ENCODE data around the gene WDPCP. TPM values are rescaled to one million over a fixed set of nuclear protein-coding genes. Genes with fewer than 3 reads are reported as not detected.
"Not testable (repeated sequence)": the region's sequence is repeated elsewhere in the genome, so short reads cannot be mapped to it uniquely, and the experiment has no call there.

The WDPCP gene
- total and polyA plus RNA-seq, 2 experiments from 2014 or later, result 8.8 to 20.4 TPM

DNA sequence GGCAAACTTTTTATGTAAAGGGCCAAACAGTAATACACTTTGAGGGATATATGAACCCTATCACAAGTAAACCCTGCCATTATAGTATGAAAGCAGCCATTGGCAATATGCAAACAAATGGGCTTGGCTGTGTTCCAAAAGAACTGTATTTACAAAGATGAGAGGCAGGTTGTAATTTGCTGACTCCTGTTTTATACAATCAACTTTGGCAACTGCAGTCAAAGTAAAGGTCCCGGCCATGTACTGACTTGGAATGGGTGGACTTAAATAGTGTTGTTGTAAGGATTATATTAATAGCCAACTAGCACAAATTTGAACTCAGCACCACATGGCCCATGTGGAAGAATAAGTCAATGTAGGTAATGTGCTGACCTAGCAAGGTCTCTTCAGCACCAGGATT, 223.4 kb downstream of the WDPCP start (continued):
- TF ChIP-seq ZNF462 (CRISPR knock-in tag; IDR thresholded peaks at IDR 0.05), result no peak

DNA sequence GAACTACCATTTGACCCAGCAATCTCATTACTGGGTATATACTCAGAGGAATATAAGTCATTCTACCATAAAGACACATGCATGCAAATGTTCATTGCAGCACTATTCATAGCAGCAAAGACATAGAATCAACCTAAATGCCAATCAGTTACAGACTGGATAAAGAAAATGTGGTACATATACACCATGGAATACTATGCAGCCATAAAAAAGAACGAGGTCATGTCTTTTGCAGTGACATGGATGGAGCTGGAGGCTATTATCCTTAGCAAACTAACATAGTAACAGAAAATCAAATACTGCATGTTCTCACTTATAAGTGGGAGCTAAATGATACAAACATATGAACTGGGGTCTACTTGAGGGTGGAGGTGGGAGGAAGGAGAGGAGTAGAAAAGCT, 230.6 kb downstream of the WDPCP start:
- not testable (repeated sequence) for H3K9me2 ChIP-seq (ENCODE audit: insufficient read depth); H4K20me1 ChIP-seq (replicated peaks; ENCODE audit: insufficient read depth); H3K9me3 Mint-ChIP-seq; H3K27me3 Mint-ChIP-seq (ENCODE audit: insufficient read depth, low read depth, poor library complexity); H2AFZ ChIP-seq; H3K79me2 ChIP-seq (replicated peaks; ENCODE audit: insufficient read depth); H3K27ac ChIP-seq (ENCODE audit: low read depth); H3K36me3 ChIP-seq (ENCODE audit: insufficient read depth); ATAC-seq; H3K27me3 ChIP-seq (ENCODE audit: insufficient read depth); H3K27ac Mint-ChIP-seq; DNase-seq (ENCODE audit: low spot score); H3K4me1 ChIP-seq (ENCODE audit: insufficient read depth); H3K4me2 ChIP-seq; H3K4me1 Mint-ChIP-seq; H3K4me3 Mint-ChIP-seq; H3K4me3 ChIP-seq; H3F3A ChIP-seq (replicated peaks; ENCODE audit: low read depth)
- H3K36me3 Mint-ChIP-seq (ENCODE audit: low read depth), result peaks cover 23% of the 10 kb centered on the region; the same call in 2 of the 3 replicates

DNA sequence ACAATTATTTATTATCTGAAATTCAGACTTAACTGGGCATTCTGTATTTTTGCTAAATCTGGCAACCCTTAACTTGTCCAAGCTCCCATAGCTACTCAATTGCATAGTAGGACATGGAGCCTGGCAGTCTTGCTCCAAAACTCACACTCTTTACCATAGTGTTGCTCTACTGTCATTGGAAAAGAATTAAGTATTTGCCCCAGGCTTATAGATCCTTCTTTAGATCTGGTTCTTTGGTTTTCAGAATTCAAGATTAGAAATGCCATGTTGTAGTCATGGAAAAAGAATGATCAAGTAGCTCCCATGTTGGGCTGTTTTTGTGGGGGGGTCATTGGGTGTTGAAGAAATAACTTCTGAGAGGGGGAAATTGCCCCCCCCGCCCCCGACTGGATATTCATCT, 240.9 kb downstream of the WDPCP start:
- H3K9me2 ChIP-seq (ENCODE audit: insufficient read depth), result no peaks in the 10 kb centered on the region
- H3K27ac ChIP-seq (ENCODE audit: low read depth), result no peak overlapping the region
- no peak overlapping the region for H2AFZ ChIP-seq
- H4K20me1 ChIP-seq (replicated peaks; ENCODE audit: insufficient read depth), result no peaks in the 10 kb centered on the region
- no peaks in the 10 kb centered on the region for H3K27me3 ChIP-seq (ENCODE audit: insufficient read depth)
- peaks cover 7% of the 10 kb centered on the region for H3K4me1 Mint-ChIP-seq
- H3K4me3 Mint-ChIP-seq, result no peak overlapping the region
- H3K9me3 Mint-ChIP-seq, result peaks cover 22% of the 10 kb centered on the region
- peaks cover 8% of the 10 kb centered on the region for H3K4me1 ChIP-seq (ENCODE audit: insufficient read depth)
- peaks cover 37% of the 10 kb centered on the region for H3K36me3 Mint-ChIP-seq (ENCODE audit: low read depth)
- peaks cover 5% of the 10 kb centered on the region for H3K27me3 Mint-ChIP-seq (ENCODE audit: insufficient read depth, low read depth, poor library complexity)
- no peaks in the 10 kb centered on the region for H3F3A ChIP-seq (replicated peaks; ENCODE audit: low read depth)
- H3K4me3 ChIP-seq, result no peak overlapping the region
- no peaks in the 10 kb centered on the region for H3K79me2 ChIP-seq (replicated peaks; ENCODE audit: insufficient read depth)
- no peak for ATAC-seq
- H3K4me2 ChIP-seq, result no peak overlapping the region
- H3K36me3 ChIP-seq (ENCODE audit: insufficient read depth), result 0 out of 2 replicates have a peak, but pooled peaks cover 4% of the 10 kb centered on the region
- no peak for DNase-seq (ENCODE audit: low spot score)
- H3K27ac Mint-ChIP-seq, result no peak overlapping the region
- no peak for TF ChIP-seq ZNF114 (CRISPR knock-in tag; IDR thresholded peaks at IDR 0.05)
- no peak for TF ChIP-seq STAT1 (IDR thresholded peaks at IDR 0.05; ENCODE audit: unreplicated experiment)
- TF ChIP-seq ZNF462 (CRISPR knock-in tag; IDR thresholded peaks at IDR 0.05), result no peak
- TF ChIP-seq JUNB (IDR thresholded peaks at IDR 0.05; ENCODE audit: unreplicated experiment), result no peak
- TF ChIP-seq CREB1 (CRISPR knock-in tag; IDR thresholded peaks at IDR 0.05; ENCODE audit: low read depth), result no peak
